A549 (cell line): Measurements from ENCODE around the gene NANOS3. TPM values are rescaled to one million over a fixed set of nuclear protein-coding genes. Genes with fewer than 3 reads are reported as not detected.

Experiments
- EP300 ChIP-seq, 2 experiments: fragments of >200 bp; sonication (Bioruptor Twin); formaldehyde crosslinking; IDR thresholded peaks; 2 replicates in 1 of 2; 3 replicates in 1 of 2; pipeline ENCODE4 v1.6.1; 2016 to 2017
- GATA3 ChIP-seq: IDR thresholded peaks from 2 replicates; pipeline ENCODE4 v1.6.1; 2012; ENCODE audit warnings: borderline replicate concordance
- HOXA7 ChIP-seq: fragments of 250-450 bp; sonication (Bioruptor Pico); IDR thresholded peaks from 2 replicates; pipeline ENCODE4 v1.5.0; 2020; ENCODE audit warnings: mild to moderate bottlenecking, moderate library complexity
- NPAS2 ChIP-seq: fragments of 250-450 bp; sonication (Bioruptor Pico); IDR thresholded peaks from 2 replicates; pipeline ENCODE4 v1.8.0; 2022; ENCODE audit warnings: mild to moderate bottlenecking, moderate library complexity, borderline replicate concordance
- NR3C1 ChIP-seq: fragments of >200 bp; sonication (Bioruptor Twin); formaldehyde crosslinking; IDR thresholded peaks from 3 replicates; pipeline ENCODE4 v1.6.1; 2017
- RAD21 ChIP-seq, 2 experiments: fragments of >200 bp in 1 of 2; sonication (Bioruptor Twin) in 1 of 2; formaldehyde crosslinking in 1 of 2; IDR thresholded peaks in 1 of 2; conservative IDR thresholded peaks in 1 of 2; 2 replicates in 1 of 2; 3 replicates in 1 of 2; pipeline ENCODE4 v1.6.1; 2012 to 2018; ENCODE audit warnings: inconsistent platforms in 1 of 2
- polyA plus RNA-seq, 4 experiments: library from polyadenylated mRNA; depleted of rRNA in 3 of 4; stranded (reverse); fragments of >200 nt; fragmentation: RNase III in 1 of 4; extraction: RNeasy Plus Mini Kit Qiagen cat#74134 plus additional on column Dnase treatment in 1 of 4; gene quantifications; 2 replicates in 3 of 4; 3 replicates in 1 of 4; pipeline ENCODE4 v1.2.3, GENCODE V29; 2011 to 2017
- small RNA-seq, 6 experiments: library from RNA; depleted of rRNA; stranded (forward); fragments of <200 nt; gene quantifications; one replicate each; pipeline ENCODE3, GENCODE V24; 2012
- TF ChIP-seq, protein P1 (sequence below): IDR thresholded peaks from 2 replicates; pipeline ENCODE4 v1.6.1; 2012; ENCODE audit warnings: low read depth, borderline replicate concordance

Gene NANOS3
- polyA plus RNA-seq, 2 of the 4 experiments (the other 2 are of a cell fraction) = 0.31 to 1.2 TPM

DNA sequence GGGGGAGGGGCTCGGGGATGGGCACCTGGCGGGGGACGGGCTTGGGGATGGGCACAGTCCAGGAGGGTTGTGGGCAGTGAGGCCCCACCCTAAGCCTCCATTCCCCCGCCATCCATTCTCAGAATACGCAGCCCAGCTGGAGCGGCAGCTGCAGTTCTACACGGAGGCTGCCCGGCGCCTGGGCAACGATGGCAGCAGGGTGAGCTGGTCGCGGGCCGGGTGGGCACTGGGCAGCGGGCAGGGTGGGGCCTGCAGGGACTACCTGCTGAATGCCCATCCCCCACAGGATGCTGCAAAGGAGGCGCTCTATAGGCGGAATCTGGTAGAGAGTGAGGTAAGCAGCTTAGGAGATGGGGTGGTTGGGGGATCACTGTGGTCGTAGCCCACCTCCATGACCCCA, 53.0 kb downstream of the NANOS3 start (continued):
- no peak for TF ChIP-seq RAD21 (conservative IDR thresholded peaks at IDR 0.05 in 1 of 2, IDR thresholded peaks at IDR 0.05 in 1 of 2)
- TF ChIP-seq NPAS2 (CRISPR knock-in tag) = no peak
- no peak for TF ChIP-seq EP300 (IDR thresholded peaks at IDR 0.05)
- TF ChIP-seq, protein P1, sequence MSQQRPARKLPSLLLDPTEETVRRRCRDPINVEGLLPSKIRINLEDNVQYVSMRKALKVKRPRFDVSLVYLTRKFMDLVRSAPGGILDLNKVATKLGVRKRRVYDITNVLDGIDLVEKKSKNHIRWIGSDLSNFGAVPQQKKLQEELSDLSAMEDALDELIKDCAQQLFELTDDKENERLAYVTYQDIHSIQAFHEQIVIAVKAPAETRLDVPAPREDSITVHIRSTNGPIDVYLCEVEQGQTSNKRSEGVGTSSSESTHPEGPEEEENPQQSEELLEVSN = no peak
- TF ChIP-seq NR3C1 = no peak
- no peak for TF ChIP-seq HOXA7
- TF ChIP-seq GATA3 = no peak

Small RNA genes lying within 50 kb of the gene (small RNA-seq; reads per million reads assigned to genes)
- 3.6 to 467 (median 330) reads per million in 6 experiments for gene MIR181C
- 9.9 to 1,585 (median 1,058) reads per million in 6 experiments for gene MIR181D

Other genes with a start within 250 kb of the NANOS3 start
- gene MRI1, start 112.6 kb upstream of the NANOS3 start, polyA plus RNA-seq (2011; rRNA removed) = 12.2 and 12.6 TPM in 2 replicates
- gene MRI1, start 112.6 kb upstream of the NANOS3 start, polyA plus RNA-seq (2017; fragmentation: RNase III; extraction: RNeasy Plus Mini Kit Qiagen cat#74134 plus additional on column Dnase treatment) = 14.5 to 16.2 TPM (median 15.9 TPM) in 3 replicates
- gene C19orf53, start 102.7 kb upstream of the NANOS3 start, polyA plus RNA-seq (2011; rRNA removed) = 105 and 131 TPM in 2 replicates
- 143 to 146 TPM (median 144 TPM) in 3 replicates for gene C19orf53, start 102.7 kb upstream of the NANOS3 start, polyA plus RNA-seq (2017; fragmentation: RNase III; extraction: RNeasy Plus Mini Kit Qiagen cat#74134 plus additional on column Dnase treatment)
- gene ZSWIM4, start 81.7 kb upstream of the NANOS3 start, polyA plus RNA-seq (2011; rRNA removed) = 1.6 and 1.7 TPM in 2 replicates
- gene ZSWIM4, start 81.7 kb upstream of the NANOS3 start, polyA plus RNA-seq (2017; fragmentation: RNase III; extraction: RNeasy Plus Mini Kit Qiagen cat#74134 plus additional on column Dnase treatment) = 3.4 to 3.9 TPM (median 3.7 TPM) in 3 replicates
- 0.09 and 0.12 TPM in 2 replicates for gene BRME1, start 29.0 kb downstream of the NANOS3 start, polyA plus RNA-seq (2011; rRNA removed)
- gene BRME1, start 29.0 kb downstream of the NANOS3 start, polyA plus RNA-seq (2017; fragmentation: RNase III; extraction: RNeasy Plus Mini Kit Qiagen cat#74134 plus additional on column Dnase treatment) = 1.1 to 2.3 TPM (median 1.2 TPM) in 3 replicates
- gene CC2D1A, start 29.1 kb downstream of the NANOS3 start, polyA plus RNA-seq (2011; rRNA removed) = 4.7 and 4.8 TPM in 2 replicates
- 13.9 to 15.3 TPM (median 14.0 TPM) in 3 replicates for gene CC2D1A, start 29.1 kb downstream of the NANOS3 start, polyA plus RNA-seq (2017; fragmentation: RNase III; extraction: RNeasy Plus Mini Kit Qiagen cat#74134 plus additional on column Dnase treatment)
- gene PODNL1, start 61.3 kb downstream of the NANOS3 start, polyA plus RNA-seq (2011; rRNA removed) = 0.50 and 0.79 TPM in 2 replicates
- gene PODNL1, start 61.3 kb downstream of the NANOS3 start, polyA plus RNA-seq (2017; fragmentation: RNase III; extraction: RNeasy Plus Mini Kit Qiagen cat#74134 plus additional on column Dnase treatment) = 1.1 to 1.8 TPM (median 1.3 TPM) in 3 replicates
- 6.9 and 10.2 TPM in 2 replicates for gene DCAF15, start 75.4 kb downstream of the NANOS3 start, polyA plus RNA-seq (2011; rRNA removed)
- 21.1 to 23.0 TPM (median 21.5 TPM) in 3 replicates for gene DCAF15, start 75.4 kb downstream of the NANOS3 start, polyA plus RNA-seq (2017; fragmentation: RNase III; extraction: RNeasy Plus Mini Kit Qiagen cat#74134 plus additional on column Dnase treatment)
- gene RFX1, start 129.2 kb downstream of the NANOS3 start, polyA plus RNA-seq (2011; rRNA removed) = 0.57 and 0.79 TPM in 2 replicates
- 4.9 to 5.4 TPM (median 4.9 TPM) in 3 replicates for gene RFX1, start 129.2 kb downstream of the NANOS3 start, polyA plus RNA-seq (2017; fragmentation: RNase III; extraction: RNeasy Plus Mini Kit Qiagen cat#74134 plus additional on column Dnase treatment)
- not detected in 2 replicates for gene RLN3, start 151.0 kb downstream of the NANOS3 start, polyA plus RNA-seq (2011; rRNA removed)
- not detected in 3 replicates for gene RLN3, start 151.0 kb downstream of the NANOS3 start, polyA plus RNA-seq (2017; fragmentation: RNase III; extraction: RNeasy Plus Mini Kit Qiagen cat#74134 plus additional on column Dnase treatment)
- 3.0 and 3.1 TPM in 2 replicates for gene IL27RA, start 154.6 kb downstream of the NANOS3 start, polyA plus RNA-seq (2011; rRNA removed)
- 4.0 to 4.6 TPM (median 4.5 TPM) in 3 replicates for gene IL27RA, start 154.6 kb downstream of the NANOS3 start, polyA plus RNA-seq (2017; fragmentation: RNase III; extraction: RNeasy Plus Mini Kit Qiagen cat#74134 plus additional on column Dnase treatment)
- gene PALM3, start 184.9 kb downstream of the NANOS3 start, polyA plus RNA-seq (2011; rRNA removed) = 0.73 and 0.96 TPM in 2 replicates
- 7.9 to 12.1 TPM (median 10.2 TPM) in 3 replicates for gene PALM3, start 184.9 kb downstream of the NANOS3 start, polyA plus RNA-seq (2017; fragmentation: RNase III; extraction: RNeasy Plus Mini Kit Qiagen cat#74134 plus additional on column Dnase treatment)
- gene MISP3, start 195.7 kb downstream of the NANOS3 start, polyA plus RNA-seq (2011; rRNA removed) = 1.3 and 1.9 TPM in 2 replicates
- 2.1 to 2.8 TPM (median 2.3 TPM) in 3 replicates for gene MISP3, start 195.7 kb downstream of the NANOS3 start, polyA plus RNA-seq (2017; fragmentation: RNase III; extraction: RNeasy Plus Mini Kit Qiagen cat#74134 plus additional on column Dnase treatment)
- not detected in 2 replicates for gene C19orf67, start 208.6 kb downstream of the NANOS3 start, polyA plus RNA-seq (2011; rRNA removed)
- not detected in 3 replicates for gene C19orf67, start 208.6 kb downstream of the NANOS3 start, polyA plus RNA-seq (2017; fragmentation: RNase III; extraction: RNeasy Plus Mini Kit Qiagen cat#74134 plus additional on column Dnase treatment)
- gene SAMD1, start 213.6 kb downstream of the NANOS3 start, polyA plus RNA-seq (2011; rRNA removed) = 7.7 and 8.4 TPM in 2 replicates
- gene SAMD1, start 213.6 kb downstream of the NANOS3 start, polyA plus RNA-seq (2017; fragmentation: RNase III; extraction: RNeasy Plus Mini Kit Qiagen cat#74134 plus additional on column Dnase treatment) = 26.9 to 30.8 TPM (median 28.9 TPM) in 3 replicates
- 10.0 and 12.0 TPM in 2 replicates for gene PRKACA, start 240.6 kb downstream of the NANOS3 start, polyA plus RNA-seq (2011; rRNA removed)
- 40.9 to 46.2 TPM (median 41.1 TPM) in 3 replicates for gene PRKACA, start 240.6 kb downstream of the NANOS3 start, polyA plus RNA-seq (2017; fragmentation: RNase III; extraction: RNeasy Plus Mini Kit Qiagen cat#74134 plus additional on column Dnase treatment)